ENCODE measurements around the gene OXCT1. TPM values are rescaled to one million over a fixed set of nuclear protein-coding genes. Genes with fewer than 3 reads are reported as not detected.

OXCT1 gene
- total and polyA plus RNA-seq, 2 of the 13 experiments (the other 11 are each of a cell fraction or from before 2014, with no cell fraction given): 0.92 to 4.7 TPM

DNA sequence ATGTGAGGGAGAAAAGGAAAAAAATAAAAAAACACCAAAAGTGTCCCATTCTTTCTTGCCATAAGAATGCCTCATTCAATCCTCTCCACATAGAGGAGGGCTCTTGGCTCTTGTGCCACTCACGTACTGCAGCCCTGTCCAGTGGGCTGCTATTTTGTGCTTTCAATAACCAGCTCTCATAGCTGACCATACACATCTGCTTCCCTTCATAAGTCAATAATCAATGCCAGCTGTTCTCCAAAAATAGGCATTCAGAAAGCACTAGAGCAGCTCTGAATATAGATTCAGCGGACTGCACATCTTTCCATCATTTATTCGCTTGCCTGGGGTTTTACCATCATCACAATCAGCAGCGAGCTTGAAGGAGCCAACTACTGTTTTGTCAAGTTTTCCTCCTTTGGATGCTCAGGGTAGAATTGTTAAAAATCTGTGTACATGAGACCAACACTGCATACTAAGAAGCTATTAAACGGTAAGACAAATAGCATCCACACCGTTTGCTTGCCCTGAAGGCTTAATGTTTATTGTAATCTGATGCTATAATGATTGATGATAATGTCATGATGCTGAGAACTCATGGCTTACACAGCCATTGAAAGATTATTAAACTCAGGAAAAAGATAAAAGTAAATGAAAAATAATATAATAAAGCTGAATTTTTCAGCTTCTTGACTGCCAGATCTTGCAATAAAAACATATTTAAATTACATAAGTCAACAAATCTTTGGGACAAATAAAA is 80.0 kb downstream of the OXCT1 start:
- FAIRE-seq (no peak), DNase-seq (ENCODE audit: low spot score) (no peak), ATAC-seq (no peak)
- no TSS peak for BruUV-seq (replicated peaks)
- Histone ChIP-seq H3K27me3 (ENCODE audit: control insufficient read depth in 1 of 2, insufficient read depth in 2 of 2, low read length in 2 of 2) (no peaks in the 10 kb centered on the region), H2AFZ (ENCODE audit: low read length) (no peak overlapping the region), H3K9ac (ENCODE audit: insufficient read depth, low read depth, low read length) (no peak overlapping the region), H3K4me2 (ENCODE audit: low read depth, low read length) (no peak overlapping the region), H4K20me1 (ENCODE audit: insufficient read depth, low read length) (no peaks in the 10 kb centered on the region), H3K4me1 (ENCODE audit: insufficient read depth, low read length) (peaks cover 20% of the 10 kb centered on the region), H3K36me3 (replicated peaks in 1 of 2; ENCODE audit: control insufficient read depth in 1 of 2, insufficient read depth in 2 of 2, low read length in 2 of 2) (no peaks in the 10 kb centered on the region), H3K9me3 (ENCODE audit: low read length) (no peaks in the 10 kb centered on the region), H3K79me2 (ENCODE audit: insufficient read depth, low read length) (no peaks in the 10 kb centered on the region), H3K4me3 (replicated peaks in 1 of 3; ENCODE audit: insufficient read depth in 1 of 3, low read depth in 2 of 3, low read length in 3 of 3) (no peak overlapping the region), H3K27ac (ENCODE audit: extremely low read length, insufficient read depth, low read length) (no peak overlapping the region)
- intact Hi-C loops (cut with micrococcal nuclease; ENCODE audit: unreplicated experiment): no loop called here
- TF ChIP-seq ZNF430 (CRISPR knock-in tag; IDR thresholded peaks at IDR 0.05) (no peak), EEA1 (CRISPR knock-in tag; IDR thresholded peaks at IDR 0.05; ENCODE audit: borderline replicate concordance) (no peak), ZNF772 (CRISPR knock-in tag; IDR thresholded peaks at IDR 0.05) (no peak), E2F5 (CRISPR knock-in tag; conservative IDR thresholded peaks at IDR 0.05) (no peak), ZNF839 (CRISPR knock-in tag; IDR thresholded peaks at IDR 0.05; ENCODE audit: borderline replicate concordance) (no peak), KDM2A (CRISPR knock-in tag; IDR thresholded peaks at IDR 0.05; ENCODE audit: borderline replicate concordance, low read depth) (no peak)
- TF ChIP-seq, protein P1, sequence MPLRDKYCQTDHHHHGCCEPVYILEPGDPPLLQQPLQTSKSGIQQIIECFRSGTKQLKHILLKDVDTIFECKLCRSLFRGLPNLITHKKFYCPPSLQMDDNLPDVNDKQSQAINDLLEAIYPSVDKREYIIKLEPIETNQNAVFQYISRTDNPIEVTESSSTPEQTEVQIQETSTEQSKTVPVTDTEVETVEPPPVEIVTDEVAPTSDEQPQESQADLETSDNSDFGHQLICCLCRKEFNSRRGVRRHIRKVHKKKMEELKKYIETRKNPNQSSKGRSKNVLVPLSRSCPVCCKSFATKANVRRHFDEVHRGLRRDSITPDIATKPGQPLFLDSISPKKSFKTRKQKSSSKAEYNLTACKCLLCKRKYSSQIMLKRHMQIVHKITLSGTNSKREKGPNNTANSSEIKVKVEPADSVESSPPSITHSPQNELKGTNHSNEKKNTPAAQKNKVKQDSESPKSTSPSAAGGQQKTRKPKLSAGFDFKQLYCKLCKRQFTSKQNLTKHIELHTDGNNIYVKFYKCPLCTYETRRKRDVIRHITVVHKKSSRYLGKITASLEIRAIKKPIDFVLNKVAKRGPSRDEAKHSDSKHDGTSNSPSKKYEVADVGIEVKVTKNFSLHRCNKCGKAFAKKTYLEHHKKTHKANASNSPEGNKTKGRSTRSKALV (CRISPR knock-in tag; IDR thresholded peaks at IDR 0.05): no peak
- ChIA-PET CTCF (ENCODE audit: low intra/inter-chr PET ratio, low total read pairs) (no interaction called here), POLR2A (no interaction called here)
- in situ Hi-C loops (cut with HindIII; ENCODE audit: extremely low pct_ligation_motif_present, low pct_unique_long_range_greater_than_20kb): no loop called here
- 60% methylated on average over 6 of the region's 6 CpGs for WGBS (ENCODE audit: low lambda C conversion rate)
